Endothelial cell of umbilical vein (primary cell): Measurements from ENCODE around the gene AGAP3. TPM values are rescaled to one million over a fixed set of nuclear protein-coding genes. Genes with fewer than 3 reads are reported as not detected.

ENCODE experiments used
- BruUV-seq: library from RNA; stranded (reverse); fragments of 400-500 nt; replicated peaks from 2 replicates; lab custom pipeline; 2021; lab: Mats Ljungman, UMichigan
- CTCF ChIA-PET: fragments of 300-600, 350-600 bp; sonication (Branson Sonifier 250); formaldehyde crosslinking; loops from one replicate; lab custom pipeline; 2021; ENCODE audit warnings: antibody characterized with exemption, inconsistent platforms; lab: Charles Lee
- POLR2A ChIA-PET: fragments of 300-600, 350-600 bp; sonication (Branson Sonifier 250); formaldehyde crosslinking; loops from one replicate; lab custom pipeline; 2021; ENCODE audit warnings: antibody characterized with exemption, inconsistent platforms; lab: Charles Lee
- DNase-seq: peaks from one replicate; pipeline ENCODE4 v3.0.0-alpha.2; 2011; ENCODE audit warnings: low read depth, low spot score
- FAIRE-seq: peaks from 2 replicates; lab custom pipeline; 2011; peaks lifted over from hg19 to GRCh38; lab: Jason Lieb, UNC
- H2AFZ ChIP-seq: 2 replicates; pipeline ENCODE4 v1.6.0; 2012; ENCODE audit warnings: low read depth, low read length, control low read depth, inconsistent platforms
- H3K27ac ChIP-seq: 2 replicates; pipeline ENCODE4 v1.5.1; 2011; ENCODE audit warnings: low read depth, mild to moderate bottlenecking, control low read depth, low read length, moderate library complexity; ENCODE audit not compliant: insufficient read depth
- H3K27me3 ChIP-seq, 2 experiments: 2 replicates each; pipeline versions ENCODE4 v1.6.0 to v1.6.1; 2011; ENCODE audit warnings: low read length in 2 of 2, mixed read lengths in 1 of 2; ENCODE audit not compliant: control insufficient read depth in 2 of 2, insufficient read depth in 2 of 2
- H3K36me3 ChIP-seq, 2 experiments: 2 replicates in 1 of 2; 3 replicates in 1 of 2; pipeline ENCODE4 v1.5.1; 2011; ENCODE audit warnings: low read length in 2 of 2, mild to moderate bottlenecking in 1 of 2, moderate library complexity in 1 of 2; ENCODE audit not compliant: control insufficient read depth in 2 of 2, insufficient read depth in 2 of 2; ENCODE audit errors: extremely low read depth in 1 of 2
- H3K4me1 ChIP-seq: 3 replicates; pipeline ENCODE4 v1.5.1; 2011; ENCODE audit warnings: mild to moderate bottlenecking, low read length; ENCODE audit not compliant: control insufficient read depth, insufficient read depth; ENCODE audit errors: extremely low read depth
- H3K4me2 ChIP-seq: 2 replicates; pipeline ENCODE4 v1.6.1; 2011; ENCODE audit warnings: low read length, control low read depth, mixed read lengths; ENCODE audit not compliant: insufficient read depth
- H3K4me3 ChIP-seq, 3 experiments: fragments of 200-600 bp in 1 of 3; sonication (generic), shearing (Covaris generic) in 1 of 3; replicated peaks in 1 of 3; 2 replicates each; pipeline ENCODE4 v1.5.1; 2011 to 2016; ENCODE audit warnings: control low read depth in 3 of 3, low read length in 3 of 3, mild to moderate bottlenecking in 2 of 3, inconsistent platforms in 1 of 3, low read depth in 1 of 3, moderate library complexity in 1 of 3; ENCODE audit not compliant: insufficient read depth in 1 of 3
- H3K79me2 ChIP-seq: 2 replicates; pipeline ENCODE4 v1.6.0; 2012; ENCODE audit warnings: low read length, inconsistent platforms; ENCODE audit not compliant: control insufficient read depth, insufficient read depth
- H3K9ac ChIP-seq: replicated peaks from 2 replicates; pipeline ENCODE3; 2011; ENCODE audit warnings: low read length, control low read depth; ENCODE audit not compliant: insufficient read depth; ENCODE audit errors: extremely low read depth
- H3K9me1 ChIP-seq: replicated peaks from 3 replicates; pipeline ENCODE4 v1.6.0; 2011; ENCODE audit warnings: mild to moderate bottlenecking, low read length; ENCODE audit not compliant: control insufficient read depth, insufficient read depth; ENCODE audit errors: extremely low read depth
- H3K9me3 ChIP-seq: replicated peaks from 2 replicates; pipeline ENCODE4 v1.5.1; 2012; ENCODE audit warnings: low read length, inconsistent platforms; ENCODE audit not compliant: control insufficient read depth, insufficient read depth
- H4K20me1 ChIP-seq: replicated peaks from 2 replicates; pipeline ENCODE3; 2011; ENCODE audit warnings: mild to moderate bottlenecking, low read length; ENCODE audit not compliant: control insufficient read depth, insufficient read depth; ENCODE audit errors: extremely low read depth
- CTCF ChIP-seq, 2 donors: IDR thresholded peaks; 1 replicate in 1 of 2; 2 replicates in 1 of 2; pipeline ENCODE4 v1.5.1; 2011; ENCODE audit warnings: low read length in 2 of 2, mild to moderate bottlenecking in 2 of 2, moderate library complexity in 2 of 2, control low read depth in 1 of 2, inconsistent platforms in 1 of 2, low read depth in 1 of 2; ENCODE audit not compliant: insufficient read depth in 1 of 2; ENCODE audit errors: extremely low read depth in 1 of 2
- EZH2 ChIP-seq: IDR thresholded peaks from 2 replicates; pipeline ENCODE4 v1.6.1; 2012; ENCODE audit warnings: borderline replicate concordance, low read depth, mild to moderate bottlenecking, moderate library complexity, low read length, inconsistent platforms; ENCODE audit not compliant: severe bottlenecking
- FOS ChIP-seq: IDR thresholded peaks from 2 replicates; pipeline ENCODE4 v1.6.1; 2011; ENCODE audit warnings: mild to moderate bottlenecking, low read length, moderate library complexity, borderline replicate concordance; ENCODE audit not compliant: insufficient read depth
- GATA2 ChIP-seq: IDR thresholded peaks from 2 replicates; pipeline ENCODE4 v1.7.0; 2011; ENCODE audit warnings: low read depth, mild to moderate bottlenecking, moderate library complexity, mixed read lengths, low read length; ENCODE audit not compliant: insufficient read length, insufficient read depth
- JUN ChIP-seq: IDR thresholded peaks from 2 replicates; pipeline ENCODE4 v1.6.1; 2011; ENCODE audit warnings: borderline replicate concordance, low read depth; ENCODE audit not compliant: insufficient read length, insufficient read depth
- MAX ChIP-seq: IDR thresholded peaks from 2 replicates; pipeline ENCODE4 v1.6.1; 2011; ENCODE audit not compliant: insufficient read depth, insufficient read length
- MYC ChIP-seq: IDR thresholded peaks from one replicate; pipeline ENCODE4 v1.6.1; 2011; ENCODE audit warnings: mild to moderate bottlenecking, low read depth, low read length
- POLR2A ChIP-seq: IDR thresholded peaks from 2 replicates; pipeline ENCODE4 v1.6.1; 2012; ENCODE audit warnings: low read depth, mild to moderate bottlenecking, control low read depth, low read length
- POLR2AphosphoS5 ChIP-seq: IDR thresholded peaks from 2 replicates; pipeline ENCODE4 v1.6.1; 2012; ENCODE audit warnings: low read depth, mild to moderate bottlenecking, control low read depth, low read length, moderate library complexity; ENCODE audit not compliant: insufficient read depth
- dilution Hi-C: fragments of 300-500 bp; cut with MboI; formaldehyde crosslinking; loops from one replicate; pipeline ENCODE4 v1.15.0; 2019; ENCODE audit warnings: low sequenced_read_pairs; ENCODE audit not compliant: extremely low pct_ligation_motif_present
- intact Hi-C: fragments of 100-400 bp; cut with micrococcal nuclease; formaldehyde crosslinking; loops from one replicate; pipeline ENCODE4 v1.10.0; 2022
- polyA plus RNA-seq, 4 experiments: library from polyadenylated mRNA; depleted of rRNA in 3 of 4; stranded (reverse) in 3 of 4; unstranded in 1 of 4; fragments of >200 nt; gene quantifications; 2 replicates each; pipeline versions ENCODE4 v1.2.1 to v1.2.3, GENCODE V29; 2011 to 2012; ENCODE audit warnings: missing spikeins in 1 of 4
- total RNA-seq: library from RNA; stranded (reverse); gene quantifications from 2 replicates; pipeline ENCODE4 v1.2.3, GENCODE V29; 2021

Gene AGAP3
- total and polyA plus RNA-seq, 2 donors (not counting 3 experiments of a cell fraction or from before 2014, with no cell fraction given) = 171 to 174 TPM

- Histone ChIP-seq H3K4me2 (no peak overlapping the region), H4K20me1 (no peaks in the 10 kb centered on the region), H2AFZ (no peak overlapping the region), H3K9me3 (no peaks in the 10 kb centered on the region), H3K4me3 (no peak overlapping the region), H3K27me3 (no peaks in the 10 kb centered on the region), H3K79me2 (no peaks in the 10 kb centered on the region), H3K4me1 (no peaks in the 10 kb centered on the region), H3K9me1 (no peaks in the 10 kb centered on the region), H3K27ac (no peak overlapping the region), H3K36me3 (peaks cover 10 to 70% of the 10 kb centered on the region in 2 experiments), H3K9ac (no peak overlapping the region)
- POLR2A ChIA-PET = no interaction called here
- no TSS peak for BruUV-seq
- intact Hi-C loops (no loop called here), dilution Hi-C loops (no loop called here)
- CTCF ChIA-PET = interaction anchor here (1.1 to 2.2 kb wide), 5 partner anchors 8 to 105 kb away, joined by 3 to 17 read pairs (median 3); no protein-coding TSS in a partner anchor
- TF ChIP-seq EZH2 = no peak
- no peak for TF ChIP-seq MYC
- TF ChIP-seq POLR2A = no peak
- no peak for TF ChIP-seq MAX
- no peak for TF ChIP-seq GATA2
- no peak for TF ChIP-seq CTCF (IDR thresholded peaks at IDR 0.05; ENCODE audit: extremely low read depth in 1 of 2, insufficient read depth in 1 of 2, low read depth in 1 of 2, low read length in 2 of 2)
- no peak for TF ChIP-seq JUN
- no peak for TF ChIP-seq FOS
- no peak for TF ChIP-seq POLR2AphosphoS5
- no peak for FAIRE-seq
- DNase-seq = no peak
Measured at GRCh38 chr7:151139071-151139790, 53.0 kb downstream of the AGAP3 start.
